Activated CD4-positive, alpha-beta T cell treated with anti-CD3 and anti-CD28 coated beads for 48 hours (primary cell): ENCODE results near the gene PDE6C.

Experiments
- DNase-seq: peaks from one replicate; pipeline ENCODE4 v3.0.0-alpha.2; 2020

PDE6C gene

GRCh38 chr10:93595378-93596161 is 16.8 kb upstream of the PDE6C start:
- DNase-seq: no peak

GRCh38 chr10:93596539-93596938 is 15.8 kb upstream of the PDE6C start:
- no peak for DNase-seq

GRCh38 chr10:93597075-93597599 is 15.2 kb upstream of the PDE6C start:
- DNase-seq: no peak

GRCh38 chr10:93598157-93598556 is 14.2 kb upstream of the PDE6C start:
- DNase-seq: no peak

GRCh38 chr10:93599335-93599734 is 13.0 kb upstream of the PDE6C start:
- no peak for DNase-seq

- no peak for DNase-seq
These were observed 12.6 kb upstream of the PDE6C start for GRCh38 chr10:93599778-93600177.

GRCh38 chr10:93600446-93601145 is 11.7 kb upstream of the PDE6C start:
- no peak for DNase-seq

- DNase-seq: no peak
These were observed 11.1 kb upstream of the PDE6C start, which contains the start of gene RBP4 for GRCh38 chr10:93601146-93601773. RBP4 (minus strand) TSS chr10:93601235; CDS start chr10:93601028, 207 bp downstream.

GRCh38 chr10:93601774-93602162 is 10.6 kb upstream of the PDE6C start:
- no peak for DNase-seq

GRCh38 chr10:93603023-93603422 is 9.3 kb upstream of the PDE6C start:
- no peak for DNase-seq

GRCh38 chr10:93604146-93604545 is 8.2 kb upstream of the PDE6C start:
- no peak for DNase-seq

- no peak for DNase-seq
These were observed 3.9 kb upstream of the PDE6C start for GRCh38 chr10:93608421-93608820.

- no peak for DNase-seq
These were observed 789 bp downstream of the PDE6C start for GRCh38 chr10:93613126-93613525.

GRCh38 chr10:93614101-93614825 is 1.9 kb downstream of the PDE6C start:
- no peak for DNase-seq

GRCh38 chr10:93615576-93616235 is 3.4 kb downstream of the PDE6C start:
- DNase-seq: no peak

GRCh38 chr10:93620925-93621324 is 8.6 kb downstream of the PDE6C start:
- no peak for DNase-seq

GRCh38 chr10:93622942-93623341 is 10.6 kb downstream of the PDE6C start:
- DNase-seq: no peak

GRCh38 chr10:93628858-93629257 is 16.5 kb downstream of the PDE6C start:
- DNase-seq: no peak

- no peak for DNase-seq
These were observed 17.4 kb downstream of the PDE6C start for GRCh38 chr10:93629647-93630305.

GRCh38 chr10:93630625-93631557 is 18.6 kb downstream of the PDE6C start:
- no peak for DNase-seq

GRCh38 chr10:93639791-93640190 is 27.5 kb downstream of the PDE6C start:
- no peak for DNase-seq
